ENCODE results near the gene GYG1.

The GYG1 gene

GRCh38 chr3:148957586-148957985 lies 33.8 kb upstream of the GYG1 start:
- DNase-seq (ENCODE audit: extremely low spot score): no peak
- TF ChIP-seq FOXK2 (IDR thresholded peaks at IDR 0.05) (no peak), PKNOX1 (IDR thresholded peaks at IDR 0.05) (no peak), ARNT (IDR thresholded peaks at IDR 0.05) (no peak), ZNF384 (IDR thresholded peaks at IDR 0.05) (no peak), SP1 (IDR thresholded peaks at IDR 0.05) (no peak), NFRKB (IDR thresholded peaks at IDR 0.05) (no peak), SUZ12 (IDR thresholded peaks at IDR 0.05) (no peak), BHLHE40 (IDR thresholded peaks at IDR 0.05; ENCODE audit: borderline replicate concordance) (no peak)
- POLR2A ChIA-PET: no interaction called here
- CTCF ChIA-PET: interaction anchor here (1.3 kb wide), 1 partner anchor 11 kb away, joined by 3 read pairs; no protein-coding TSS in a partner anchor

GRCh38 chr3:148958696-148959095 lies 32.6 kb upstream of the GYG1 start:
- no peak for TF ChIP-seq NFRKB (IDR thresholded peaks at IDR 0.05)
- TF ChIP-seq FOXA1 (IDR thresholded peaks at IDR 0.05): no peak
- CTCF ChIA-PET: no interaction called here
- POLR2A ChIA-PET: no interaction called here

GRCh38 chr3:148962513-148962912 lies 28.8 kb upstream of the GYG1 start:
- CTCF ChIA-PET: interaction anchor here (0.6 kb wide), 2 partner anchors 146 to 571 kb away, joined by 3 read pairs; no protein-coding TSS in a partner anchor
- DNase-seq (ENCODE audit: extremely low spot score): peak; percentile 30
- no peak for TF ChIP-seq ZNF384 (IDR thresholded peaks at IDR 0.05)
- no peak for TF ChIP-seq ELF4 (IDR thresholded peaks at IDR 0.05)
- TF ChIP-seq FOXA1 (IDR thresholded peaks at IDR 0.05): no peak
- TF ChIP-seq TARDBP (IDR thresholded peaks at IDR 0.05): no peak
- no peak for TF ChIP-seq HDGF (IDR thresholded peaks at IDR 0.05; ENCODE audit: borderline replicate concordance)
- TF ChIP-seq LEF1 (IDR thresholded peaks at IDR 0.05; ENCODE audit: borderline replicate concordance): no peak
- TF ChIP-seq SP1 (IDR thresholded peaks at IDR 0.05): no peak
- TF ChIP-seq PKNOX1 (IDR thresholded peaks at IDR 0.05): no peak
- no peak for TF ChIP-seq NFRKB (IDR thresholded peaks at IDR 0.05)
- TF ChIP-seq FOXM1 (IDR thresholded peaks at IDR 0.05; ENCODE audit: borderline replicate concordance): no peak
- no peak for TF ChIP-seq L3MBTL2 (conservative IDR thresholded peaks at IDR 0.05)
- TF ChIP-seq FOXK2 (IDR thresholded peaks at IDR 0.05): no peak
- no peak for TF ChIP-seq ARNT (IDR thresholded peaks at IDR 0.05)
- no peak for TF ChIP-seq SUZ12 (IDR thresholded peaks at IDR 0.05)
- TF ChIP-seq BHLHE40 (IDR thresholded peaks at IDR 0.05; ENCODE audit: borderline replicate concordance): no peak
- no peak for TF ChIP-seq CTBP1 (IDR thresholded peaks at IDR 0.05; ENCODE audit: borderline replicate concordance)
- POLR2A ChIA-PET: no interaction called here

More at GRCh38 chr3:148958696-148959095, 32.6 kb upstream of the GYG1 start:
- no peak for DNase-seq (ENCODE audit: extremely low spot score)

- CTCF ChIA-PET: interaction anchor here (0.5 to 1.2 kb wide), 2 partner anchors 9 to 102 kb away, joined by 3 read pairs; no protein-coding TSS in a partner anchor
- POLR2A ChIA-PET: no interaction called here
- no peak for DNase-seq (ENCODE audit: extremely low spot score)
- TF ChIP-seq TARDBP (IDR thresholded peaks at IDR 0.05) (no peak), ELF4 (IDR thresholded peaks at IDR 0.05) (no peak)
These were observed 26.5 kb upstream of the GYG1 start for GRCh38 chr3:148964809-148965208.

- DNase-seq (ENCODE audit: extremely low spot score): no peak
- TF ChIP-seq ZNF384 (IDR thresholded peaks at IDR 0.05) (no peak), L3MBTL2 (conservative IDR thresholded peaks at IDR 0.05) (no peak), CTBP1 (IDR thresholded peaks at IDR 0.05; ENCODE audit: borderline replicate concordance) (no peak), NFRKB (IDR thresholded peaks at IDR 0.05) (no peak), TARDBP (IDR thresholded peaks at IDR 0.05) (no peak), BHLHE40 (IDR thresholded peaks at IDR 0.05; ENCODE audit: borderline replicate concordance) (no peak), FOXK2 (IDR thresholded peaks at IDR 0.05) (no peak), FOXA1 (IDR thresholded peaks at IDR 0.05) (no peak), PKNOX1 (IDR thresholded peaks at IDR 0.05) (no peak), ELF4 (IDR thresholded peaks at IDR 0.05) (no peak), SP1 (IDR thresholded peaks at IDR 0.05) (no peak), SUZ12 (IDR thresholded peaks at IDR 0.05) (no peak), LEF1 (IDR thresholded peaks at IDR 0.05; ENCODE audit: borderline replicate concordance) (no peak), FOXM1 (IDR thresholded peaks at IDR 0.05; ENCODE audit: borderline replicate concordance) (no peak), HDGF (IDR thresholded peaks at IDR 0.05; ENCODE audit: borderline replicate concordance) (no peak), ARNT (IDR thresholded peaks at IDR 0.05) (no peak)
- ChIA-PET CTCF (no interaction called here), POLR2A (no interaction called here)
These were observed 23.0 kb upstream of the GYG1 start for GRCh38 chr3:148968321-148968720.

GRCh38 chr3:148970271-148970670 lies 21.1 kb upstream of the GYG1 start:
- no peak for TF ChIP-seq L3MBTL2 (conservative IDR thresholded peaks at IDR 0.05)
- TF ChIP-seq ELF4 (IDR thresholded peaks at IDR 0.05): no peak
- TF ChIP-seq SUZ12 (IDR thresholded peaks at IDR 0.05): no peak
- TF ChIP-seq FOXK2 (IDR thresholded peaks at IDR 0.05): no peak
- TF ChIP-seq PKNOX1 (IDR thresholded peaks at IDR 0.05): no peak
- TF ChIP-seq CTBP1 (IDR thresholded peaks at IDR 0.05; ENCODE audit: borderline replicate concordance): no peak
- TF ChIP-seq NFRKB (IDR thresholded peaks at IDR 0.05): no peak
- no peak for TF ChIP-seq SP1 (IDR thresholded peaks at IDR 0.05)
- no peak for TF ChIP-seq ZNF384 (IDR thresholded peaks at IDR 0.05)
- no peak for TF ChIP-seq BHLHE40 (IDR thresholded peaks at IDR 0.05; ENCODE audit: borderline replicate concordance)
- CTCF ChIA-PET: interaction anchor here (0.7 to 2.3 kb wide), 2 partner anchors 15 to 47 kb away, joined by 3 to 7 read pairs; no protein-coding TSS in a partner anchor
- POLR2A ChIA-PET: no interaction called here
- DNase-seq (ENCODE audit: extremely low spot score): no peak
